Activated CD4-positive, CD25-positive, alpha-beta regulatory T cell (primary cell): ENCODE results near the gene OTUB2.

Experiments used
- DNase-seq, 4 experiments: peaks; one replicate each; lab custom pipeline; 2025; lab: John Stamatoyannopoulos, UW

Gene OTUB2

GRCh38 chr14:94026173-94026888 is at the start of gene OTUB2:
Gene OTUB2 (plus strand): TSS chr14:94026340. CDS start chr14:94026538, 198 bp downstream.
- DNase-seq: peak; percentile 79 to 92 (median 82)

- no peak for DNase-seq
Measured at GRCh38 chr14:93976477-93977057, 49.6 kb upstream of the OTUB2 start, which contains the start of gene ASB2. Gene ASB2 (minus strand): TSS chr14:93976570. CDS start chr14:93964539, 12,031 bp downstream.

GRCh38 chr14:93977171-93977570 is 49.0 kb upstream of the OTUB2 start:
- DNase-seq: no peak

GRCh38 chr14:93977790-93978581 is 48.2 kb upstream of the OTUB2 start:
- peak; percentile 21 to 57 (median 38) for DNase-seq

- no peak for DNase-seq
Measured at GRCh38 chr14:93978735-93979134, 47.4 kb upstream of the OTUB2 start.

GRCh38 chr14:93980456-93981201 is 45.5 kb upstream of the OTUB2 start:
- DNase-seq: no peak

- no peak for DNase-seq
Measured at GRCh38 chr14:93981316-93982229, 44.6 kb upstream of the OTUB2 start.

GRCh38 chr14:93982230-93983007 is 43.7 kb upstream of the OTUB2 start:
- no peak for DNase-seq

GRCh38 chr14:93984070-93984469 is 42.1 kb upstream of the OTUB2 start:
- no peak for DNase-seq

GRCh38 chr14:93984987-93985410 is 41.1 kb upstream of the OTUB2 start:
- DNase-seq: no peak

- DNase-seq: no peak
Measured at GRCh38 chr14:93986955-93987354, 39.2 kb upstream of the OTUB2 start.

- DNase-seq: no peak
Measured at GRCh38 chr14:93987376-93987775, 38.8 kb upstream of the OTUB2 start.

- DNase-seq: no peak
Measured at GRCh38 chr14:93987815-93988476, 38.2 kb upstream of the OTUB2 start.

- DNase-seq: no peak
Measured at GRCh38 chr14:93989939-93990338, 36.2 kb upstream of the OTUB2 start.

GRCh38 chr14:93991212-93991611 is 34.9 kb upstream of the OTUB2 start:
- DNase-seq: no peak

GRCh38 chr14:93991649-93992048 is 34.5 kb upstream of the OTUB2 start:
- no peak for DNase-seq

- no peak for DNase-seq
Measured at GRCh38 chr14:93993382-93993781, 32.8 kb upstream of the OTUB2 start.

GRCh38 chr14:93994919-93995682 is 31.0 kb upstream of the OTUB2 start:
- peak in 3 of 4 experiments; percentile 9 to 49 (median 38) for DNase-seq
